GM12864 (cell line): ENCODE measurements around the gene ENPP6.

Experiments used
- DNase-seq: peaks from one replicate; pipeline ENCODE4 v3.0.0-alpha.2; 2011; ENCODE audit warnings: low read depth
- H3K4me3 ChIP-seq: 2 replicates; pipeline ENCODE4 v1.5.1; 2011; ENCODE audit warnings: mild to moderate bottlenecking, low read depth, low read length, control low read depth
- TF ChIP-seq, protein P1 (sequence below): IDR thresholded peaks from 2 replicates; pipeline ENCODE4 v1.5.1; 2011; ENCODE audit warnings: low read depth, mild to moderate bottlenecking, moderate library complexity, low read length, control low read depth, inconsistent platforms; ENCODE audit errors: missing control alignments

Gene ENPP6

DNA sequence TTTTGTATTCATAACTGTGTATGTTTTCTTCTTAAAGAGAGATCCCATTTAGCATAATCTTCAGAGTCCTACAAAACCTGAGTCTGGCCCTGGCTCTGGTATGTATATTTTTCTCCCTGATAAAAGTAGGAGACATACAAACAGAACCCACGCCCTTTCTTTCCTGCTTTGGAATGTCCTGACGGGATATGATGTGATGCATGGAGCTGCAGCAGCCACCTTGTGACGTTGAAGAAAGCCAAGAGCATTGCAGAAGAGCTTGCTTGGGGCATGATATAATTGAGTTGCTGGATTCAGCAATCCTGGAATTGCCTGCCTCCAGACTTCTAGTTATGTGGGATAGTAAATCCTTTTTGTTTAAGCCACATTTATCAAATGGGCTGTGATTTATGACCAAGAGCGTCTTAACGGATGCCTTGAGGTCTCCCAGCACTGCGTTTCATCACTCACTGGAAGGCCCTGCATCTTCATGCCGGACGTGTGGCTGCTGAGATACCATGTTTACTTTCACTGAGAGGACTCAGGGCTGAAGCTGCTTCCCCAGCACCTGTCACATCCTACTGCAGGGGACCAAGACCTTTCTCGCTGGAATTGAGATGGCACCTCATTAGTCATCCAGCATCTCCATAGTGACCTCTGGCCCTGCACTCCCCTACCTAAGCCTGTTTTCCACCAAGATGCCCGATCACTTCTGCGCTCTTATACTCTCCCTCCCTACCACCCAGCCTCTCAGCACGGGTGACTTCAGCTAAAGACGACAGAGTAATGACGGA, 107.0 kb downstream of the ENPP6 start:
- no peak overlapping the region for H3K4me3 ChIP-seq
- TF ChIP-seq, protein P1, sequence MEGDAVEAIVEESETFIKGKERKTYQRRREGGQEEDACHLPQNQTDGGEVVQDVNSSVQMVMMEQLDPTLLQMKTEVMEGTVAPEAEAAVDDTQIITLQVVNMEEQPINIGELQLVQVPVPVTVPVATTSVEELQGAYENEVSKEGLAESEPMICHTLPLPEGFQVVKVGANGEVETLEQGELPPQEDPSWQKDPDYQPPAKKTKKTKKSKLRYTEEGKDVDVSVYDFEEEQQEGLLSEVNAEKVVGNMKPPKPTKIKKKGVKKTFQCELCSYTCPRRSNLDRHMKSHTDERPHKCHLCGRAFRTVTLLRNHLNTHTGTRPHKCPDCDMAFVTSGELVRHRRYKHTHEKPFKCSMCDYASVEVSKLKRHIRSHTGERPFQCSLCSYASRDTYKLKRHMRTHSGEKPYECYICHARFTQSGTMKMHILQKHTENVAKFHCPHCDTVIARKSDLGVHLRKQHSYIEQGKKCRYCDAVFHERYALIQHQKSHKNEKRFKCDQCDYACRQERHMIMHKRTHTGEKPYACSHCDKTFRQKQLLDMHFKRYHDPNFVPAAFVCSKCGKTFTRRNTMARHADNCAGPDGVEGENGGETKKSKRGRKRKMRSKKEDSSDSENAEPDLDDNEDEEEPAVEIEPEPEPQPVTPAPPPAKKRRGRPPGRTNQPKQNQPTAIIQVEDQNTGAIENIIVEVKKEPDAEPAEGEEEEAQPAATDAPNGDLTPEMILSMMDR, result no peak
- no peak for DNase-seq

DNA sequence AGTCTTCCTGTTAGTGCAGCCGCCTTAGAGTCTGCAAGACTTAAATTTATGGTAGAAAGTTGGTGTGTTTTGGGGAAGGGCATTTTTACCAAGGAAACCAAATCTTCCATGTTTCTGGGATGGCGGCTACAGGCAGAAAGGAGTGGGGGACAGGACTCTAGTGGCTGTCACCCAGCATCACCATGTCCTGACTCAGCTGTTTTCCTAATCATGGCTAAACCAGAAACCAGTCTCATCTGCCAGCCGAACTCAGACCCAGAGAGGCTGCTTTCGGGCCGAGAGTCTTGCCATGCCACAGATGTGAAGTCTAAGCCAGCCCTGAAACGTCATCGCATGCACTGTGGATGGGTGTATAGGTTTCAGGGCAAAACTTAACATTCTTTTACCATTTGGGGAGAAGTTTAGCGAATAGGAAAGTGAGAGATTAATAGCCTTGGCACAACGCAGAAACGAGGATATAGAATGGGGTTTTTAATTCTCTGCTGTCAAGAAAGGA, 109.6 kb downstream of the ENPP6 start:
- no peak for DNase-seq
- TF ChIP-seq, protein P1, result no peak
- H3K4me3 ChIP-seq, result no peak overlapping the region

DNA sequence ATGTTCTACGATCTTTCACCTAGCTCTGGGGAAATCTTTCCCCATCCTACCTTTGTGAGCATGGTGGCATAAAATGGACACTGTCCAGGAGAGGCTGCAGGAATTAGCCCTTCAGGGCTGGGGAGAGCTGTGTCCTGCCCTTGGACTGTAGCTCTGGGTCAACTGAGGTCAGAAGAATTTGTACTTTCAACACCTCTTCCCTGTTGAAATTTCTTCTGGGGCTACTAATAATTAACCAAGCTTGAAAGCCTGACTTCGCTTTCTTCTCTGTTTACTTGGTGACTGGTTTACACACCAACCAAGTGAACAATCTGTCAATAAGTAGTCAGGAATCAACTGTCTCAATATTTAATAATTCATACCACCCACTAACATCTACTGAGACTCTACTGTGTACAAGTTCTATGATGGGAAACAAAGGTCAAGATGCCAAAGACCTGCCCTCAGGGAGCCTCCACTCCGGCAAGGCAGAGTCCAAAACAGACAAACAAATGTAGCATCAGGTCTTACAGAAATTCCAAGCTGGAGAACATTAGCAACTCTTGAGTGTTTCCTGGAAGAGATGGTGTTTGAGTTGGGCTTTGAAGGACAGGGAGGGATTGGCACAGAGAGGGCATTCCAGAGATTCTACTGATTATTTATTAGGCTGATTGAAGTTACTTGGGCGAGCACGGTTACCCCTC, 113.1 kb downstream of the ENPP6 start:
- DNase-seq, result no peak
- TF ChIP-seq, protein P1, result no peak
- no peak overlapping the region for H3K4me3 ChIP-seq

DNA sequence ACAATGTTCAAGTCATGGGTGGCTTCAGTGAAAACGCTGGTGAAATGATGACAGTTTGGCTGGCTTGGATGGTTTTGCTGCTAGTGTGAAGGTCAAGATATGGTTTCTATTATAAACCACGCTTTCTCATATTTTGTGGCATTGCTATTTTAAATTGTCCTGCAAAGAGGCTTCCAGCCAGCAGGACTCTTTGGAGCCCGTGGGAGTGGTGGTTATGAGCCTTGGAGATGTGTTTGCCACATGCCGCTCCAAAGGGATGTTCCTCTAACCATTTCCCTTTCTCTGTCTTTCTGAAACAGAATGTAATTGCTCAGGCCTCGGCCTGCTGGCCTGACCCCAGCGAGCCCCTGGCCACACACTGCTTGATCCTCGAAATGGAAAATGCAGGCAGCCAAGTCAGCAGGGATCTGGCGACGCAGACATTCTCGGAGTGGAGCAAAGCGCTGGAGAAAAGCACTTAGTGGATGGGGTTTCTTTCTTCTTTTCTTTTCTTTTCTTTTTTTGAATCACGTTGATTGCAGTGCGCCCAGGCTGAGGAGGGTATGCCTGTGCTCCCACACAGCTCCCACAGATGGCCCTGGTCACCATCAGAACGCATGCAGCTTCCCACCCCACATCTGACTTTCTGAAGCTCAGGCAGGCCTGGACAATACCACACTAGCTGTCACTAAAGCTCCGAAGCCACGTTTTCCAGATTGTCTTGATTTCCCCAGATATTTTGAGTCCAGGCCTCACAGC, 114.0 kb downstream of the ENPP6 start:
- DNase-seq, result no peak
- no peak overlapping the region for H3K4me3 ChIP-seq
- TF ChIP-seq, protein P1, result no peak

DNA sequence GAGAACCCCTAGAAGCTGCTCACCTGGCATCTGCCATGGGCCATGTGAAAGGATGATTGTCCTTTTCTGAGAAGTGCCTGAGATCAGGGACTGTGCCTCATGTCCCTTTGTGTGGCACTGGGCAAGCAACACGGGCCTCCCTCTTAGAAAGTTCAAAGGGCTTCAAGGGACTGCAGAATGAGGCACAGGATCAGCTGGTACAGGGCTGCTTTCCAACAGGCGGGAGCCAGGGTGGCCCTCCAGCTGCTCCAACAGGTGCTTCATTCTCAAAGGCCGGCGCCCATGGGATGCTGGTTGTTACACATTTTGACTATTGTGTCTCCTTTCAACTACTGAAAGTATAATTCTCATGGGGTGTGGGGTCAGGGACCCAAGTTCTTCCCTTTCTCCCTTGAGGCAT, 114.7 kb downstream of the ENPP6 start:
- no peak for DNase-seq
- TF ChIP-seq, protein P1, result no peak
- no peak overlapping the region for H3K4me3 ChIP-seq

DNA sequence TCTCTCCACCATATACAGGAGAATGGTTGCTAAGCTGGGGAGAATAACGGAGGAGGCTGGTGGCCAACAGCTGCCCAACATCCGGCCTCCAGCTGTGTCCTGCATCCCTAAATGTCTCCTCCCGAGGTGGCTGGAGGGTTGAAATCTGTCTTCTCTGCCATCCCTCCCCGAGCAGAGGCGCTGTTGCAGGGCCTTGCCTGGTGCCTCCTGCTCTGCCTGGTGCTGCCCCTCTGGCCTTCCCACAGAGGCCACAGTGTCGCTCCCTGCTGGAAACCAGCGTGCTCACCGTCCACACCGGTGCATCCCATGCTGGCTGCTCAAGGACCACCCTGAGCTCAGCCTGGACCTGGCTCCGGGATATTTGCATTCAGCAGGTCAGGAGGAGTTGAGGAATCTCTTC, 115.2 kb downstream of the ENPP6 start:
- DNase-seq, result no peak
- TF ChIP-seq, protein P1, result no peak
- no peak overlapping the region for H3K4me3 ChIP-seq
